LoVo (cell line): ENCODE measurements around the gene CEP120.
"Not testable (repeated sequence)": the region's sequence is repeated elsewhere in the genome, so short reads cannot be mapped to it uniquely, and the experiment has no call there.

Experiments
- DNase-seq: peaks from one replicate; pipeline ENCODE4 v3.0.0-alpha.2; 2016; ENCODE audit warnings: low spot score

CEP120 gene

DNA sequence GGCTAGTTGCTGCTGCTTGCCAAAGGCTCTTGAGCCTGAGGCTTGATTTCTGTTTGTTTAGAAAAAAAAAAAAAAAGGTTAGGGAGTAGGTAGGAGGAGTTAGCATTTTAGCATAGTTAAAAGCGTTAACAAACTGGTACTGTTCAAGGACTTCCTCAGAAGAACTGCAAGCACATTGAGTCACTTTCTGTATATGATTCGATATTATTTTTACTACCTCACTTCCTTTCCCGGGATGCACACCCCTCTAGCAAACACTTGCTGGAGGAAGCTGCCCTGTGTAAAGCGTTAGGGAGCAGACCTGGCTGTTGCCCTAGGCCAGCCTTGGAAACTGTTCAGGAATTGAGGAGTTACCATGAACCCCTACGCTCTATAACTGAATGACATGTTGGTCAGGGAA lies 15.7 kb upstream of the CEP120 start:
- no peak for DNase-seq

DNA sequence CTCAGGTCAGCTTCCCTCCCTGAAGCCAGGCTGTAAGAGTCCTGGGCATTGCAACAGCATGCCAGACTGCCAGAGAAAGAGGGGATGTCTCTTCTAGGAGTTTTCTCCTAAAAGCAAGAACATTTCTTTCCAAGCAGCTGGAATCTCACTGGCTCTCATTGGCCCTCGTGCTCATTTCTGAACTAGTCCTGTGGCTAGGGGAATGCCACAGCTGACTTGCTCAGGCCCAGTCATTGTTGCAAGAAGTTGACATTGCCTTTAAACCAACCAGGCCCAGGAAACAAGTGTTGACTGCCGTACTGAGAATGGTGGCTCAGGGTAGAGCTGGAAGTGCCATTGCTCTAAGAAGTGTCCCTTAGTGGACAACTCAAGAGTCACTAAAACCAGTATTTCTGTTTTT lies 15.0 kb upstream of the CEP120 start:
- DNase-seq: no peak

DNA sequence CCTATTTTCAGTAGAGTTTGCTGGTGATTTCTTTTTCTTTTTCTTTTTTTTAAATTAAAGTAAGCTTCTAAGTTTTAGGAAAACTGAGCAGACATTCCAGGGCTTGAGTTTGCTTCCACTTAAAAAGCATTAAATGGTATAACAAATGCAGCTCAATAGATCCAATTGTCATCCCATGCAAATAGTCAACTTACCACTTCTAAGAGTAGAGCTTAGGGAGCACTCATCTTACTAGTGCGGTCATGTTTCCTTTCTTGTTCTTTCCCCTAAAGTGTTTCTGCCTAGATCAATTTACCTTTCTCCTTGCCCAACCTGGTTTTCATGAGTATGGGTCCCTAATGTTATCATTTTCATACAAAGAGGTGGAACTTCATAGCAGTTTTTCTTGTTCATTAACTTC lies 13.0 kb upstream of the CEP120 start:
- DNase-seq: no peak

GRCh38 chr5:123434796-123435195 lies 11.6 kb upstream of the CEP120 start:
- no peak for DNase-seq

GRCh38 chr5:123433596-123433995 lies 10.4 kb upstream of the CEP120 start:
- DNase-seq: no peak

GRCh38 chr5:123430441-123430840 lies 7.2 kb upstream of the CEP120 start:
- not testable (repeated sequence) for DNase-seq

DNA sequence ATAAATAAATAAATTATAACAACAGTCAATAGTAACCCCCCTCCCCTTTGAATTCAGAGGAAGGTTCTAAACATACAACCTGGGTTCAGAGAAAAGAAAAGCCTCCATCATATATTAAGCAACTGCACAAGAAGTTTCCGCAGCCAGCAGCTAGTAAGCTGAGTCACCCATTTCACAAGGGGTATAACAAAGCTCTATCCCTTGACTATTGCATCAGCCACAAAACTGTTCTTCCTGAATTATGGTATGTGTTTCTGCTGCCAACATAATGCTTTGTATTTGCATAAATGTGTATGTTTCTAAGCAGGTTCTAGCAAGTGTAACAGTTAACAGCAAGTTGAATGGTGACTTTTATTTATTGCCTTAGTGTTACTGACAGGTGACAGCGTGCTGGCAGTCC lies 6.8 kb upstream of the CEP120 start:
- peak; percentile 66 for DNase-seq

GRCh38 chr5:123429221-123429954 lies 6.2 kb upstream of the CEP120 start:
- DNase-seq: no peak

DNA sequence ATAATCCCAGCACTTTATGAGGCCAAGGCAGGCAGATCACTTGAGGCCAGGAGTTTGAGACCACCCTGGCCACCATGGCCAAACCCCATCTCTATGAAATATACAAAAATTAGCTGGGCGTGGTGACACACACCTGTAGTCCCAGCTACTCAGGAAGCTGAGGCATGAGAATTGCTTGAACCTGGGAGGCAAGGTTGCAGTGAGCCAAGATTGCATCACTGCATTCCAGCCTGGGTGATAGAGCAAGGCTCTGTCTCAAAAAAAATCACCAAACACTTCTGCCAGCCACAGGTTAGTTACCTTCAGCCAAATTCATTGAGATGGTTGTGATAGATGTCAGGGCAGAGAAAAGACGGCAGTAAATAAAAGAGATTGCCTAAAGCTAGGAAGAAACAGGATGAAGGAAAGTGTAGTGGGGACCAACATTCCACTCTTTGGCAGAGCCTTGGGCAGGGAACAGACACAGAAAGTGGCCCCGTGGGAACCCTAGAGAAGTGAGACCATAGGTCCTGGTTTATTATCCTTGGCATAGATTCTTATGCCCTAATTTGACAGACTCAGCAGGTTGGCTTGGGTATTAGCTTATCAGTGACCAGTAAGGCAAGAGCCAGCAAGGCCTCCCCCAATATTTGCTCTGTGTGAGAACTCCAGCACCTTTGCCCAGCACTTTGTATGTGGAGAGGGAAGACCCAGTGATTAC lies 5.5 kb upstream of the CEP120 start:
- DNase-seq: no peak

DNA sequence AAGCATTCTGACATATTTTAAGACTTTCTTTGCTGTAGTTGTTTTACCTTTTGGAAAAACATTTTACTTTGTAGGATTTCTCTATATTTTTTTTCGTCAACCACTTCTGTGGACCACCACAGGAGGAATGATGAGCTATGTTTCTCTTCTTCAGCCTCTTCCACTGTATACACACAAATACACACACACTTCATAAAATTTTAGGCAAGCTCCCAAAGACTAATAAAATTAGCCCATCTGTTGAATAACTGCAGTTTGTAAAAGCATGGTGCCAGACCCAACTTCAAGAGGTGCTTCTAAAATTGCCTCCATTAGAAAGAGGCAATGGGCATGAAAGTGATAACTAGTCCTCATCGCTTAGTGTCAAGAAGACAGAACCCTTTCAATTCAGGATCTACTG lies 4.1 kb upstream of the CEP120 start:
- no peak for DNase-seq

DNA sequence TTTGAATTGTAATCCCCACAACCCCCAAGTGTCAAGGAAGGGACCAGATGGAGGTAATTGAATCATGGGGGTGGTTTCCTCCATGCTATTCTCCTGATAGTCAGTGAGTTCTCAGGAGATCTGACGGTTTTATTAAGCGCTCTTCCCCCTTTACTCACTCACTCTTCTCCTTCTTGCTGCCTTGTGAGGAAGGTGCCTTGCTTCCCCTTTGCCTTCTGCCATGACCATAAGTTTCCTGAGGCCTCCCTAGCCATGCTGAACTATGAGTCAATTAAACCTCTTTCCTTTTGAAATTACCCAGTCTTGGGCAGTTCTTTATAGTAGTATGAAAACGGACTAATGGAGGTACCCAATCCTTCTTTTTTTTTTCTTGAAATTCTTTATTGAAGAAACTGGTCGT lies 2.2 kb upstream of the CEP120 start:
- no peak for DNase-seq

- peak; percentile 34 for DNase-seq
Observed at GRCh38 chr5:123422433-123423277, 548 bp downstream of the CEP120 start.

DNA sequence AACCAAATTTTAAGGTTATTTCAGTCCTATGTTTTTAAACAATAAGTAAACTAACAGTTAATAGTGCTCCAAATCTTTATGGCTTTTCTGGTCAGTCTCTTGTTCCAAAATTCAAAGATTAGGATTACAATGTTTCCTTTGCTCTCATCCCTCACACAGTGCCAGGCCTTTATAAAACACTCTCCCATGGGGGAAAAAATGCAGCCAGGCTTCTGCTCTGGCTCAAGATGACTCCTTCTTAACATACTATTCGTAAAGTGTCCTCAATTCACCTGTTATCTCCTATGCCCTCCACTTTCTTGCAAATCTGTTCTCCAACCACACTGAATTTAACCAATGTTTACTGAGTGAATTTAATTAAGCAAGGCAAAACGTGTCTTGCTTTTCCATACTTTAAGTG lies 1.4 kb downstream of the CEP120 start:
- no peak for DNase-seq

- no peak for DNase-seq
Observed at GRCh38 chr5:123414974-123415373, 8.2 kb downstream of the CEP120 start.

- DNase-seq: no peak
Observed at GRCh38 chr5:123412206-123412605, 11.0 kb downstream of the CEP120 start.

DNA sequence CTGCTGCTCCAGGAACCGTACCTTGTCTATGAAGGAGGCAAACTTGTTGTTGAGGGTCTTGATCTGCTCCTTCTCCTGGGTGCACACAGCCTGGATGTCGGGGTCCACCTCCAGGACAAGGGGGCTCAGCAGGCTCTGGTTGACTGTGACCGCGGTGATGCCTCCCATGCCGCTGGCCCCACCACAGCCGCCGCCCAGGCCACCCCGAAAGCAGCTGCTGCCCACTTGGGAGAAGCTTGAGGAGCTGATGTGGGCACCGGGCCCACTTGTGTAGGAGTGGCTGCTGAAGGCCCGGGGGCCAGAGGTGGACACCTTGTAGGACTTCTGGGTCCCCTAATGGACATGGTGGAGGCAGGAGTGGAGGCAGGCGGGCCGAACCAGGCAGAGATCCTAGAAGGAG lies 21.2 kb downstream of the CEP120 start:
- not testable (repeated sequence) for DNase-seq

GRCh38 chr5:123401320-123401719 lies 21.9 kb downstream of the CEP120 start:
- no peak for DNase-seq

DNA sequence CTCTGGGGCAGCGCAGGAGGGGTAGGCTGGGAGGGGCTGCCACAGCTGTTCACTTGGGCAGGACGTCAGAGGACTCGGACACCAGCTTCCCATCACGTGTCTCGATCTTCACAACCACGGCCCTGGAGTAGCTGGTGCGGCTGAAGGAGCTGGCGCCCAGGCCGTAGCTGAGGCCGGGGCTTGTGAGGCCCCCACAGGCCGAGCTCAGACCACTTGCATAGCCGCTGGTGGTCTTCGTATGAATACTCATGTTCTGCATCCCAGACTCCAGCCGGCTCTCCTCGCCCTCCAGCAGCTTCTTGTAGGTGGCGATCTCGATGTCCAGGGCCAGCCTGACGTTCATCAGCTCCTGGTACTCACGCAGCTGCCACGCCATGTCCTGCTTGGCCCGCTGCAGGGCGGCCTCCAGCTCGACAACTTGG lies 22.3 kb downstream of the CEP120 start:
- DNase-seq: not testable (repeated sequence)

GRCh38 chr5:123398058-123398733 lies 25.0 kb downstream of the CEP120 start:
- DNase-seq: no peak

GRCh38 chr5:123397538-123397937 lies 25.7 kb downstream of the CEP120 start:
- DNase-seq: no peak

DNA sequence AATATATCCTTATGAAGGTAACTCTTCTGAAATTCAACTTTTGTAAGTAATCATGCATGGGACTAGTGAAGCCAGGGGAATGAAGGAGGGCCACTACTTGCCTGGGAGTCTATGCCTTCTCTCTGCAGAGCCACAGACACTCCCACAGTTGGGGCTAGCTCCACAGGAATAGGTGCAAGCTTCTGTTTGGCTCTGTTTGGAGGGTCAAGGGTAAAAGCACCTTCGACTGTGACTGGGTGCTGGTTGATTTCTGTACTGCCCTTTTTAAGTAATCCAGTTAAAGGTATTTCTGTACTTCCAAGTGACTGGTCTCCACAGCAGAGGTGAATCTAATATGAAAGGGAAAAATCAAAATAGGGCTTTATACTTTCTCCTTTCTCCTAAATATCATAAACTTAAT lies 32.2 kb downstream of the CEP120 start:
- no peak for DNase-seq

DNA sequence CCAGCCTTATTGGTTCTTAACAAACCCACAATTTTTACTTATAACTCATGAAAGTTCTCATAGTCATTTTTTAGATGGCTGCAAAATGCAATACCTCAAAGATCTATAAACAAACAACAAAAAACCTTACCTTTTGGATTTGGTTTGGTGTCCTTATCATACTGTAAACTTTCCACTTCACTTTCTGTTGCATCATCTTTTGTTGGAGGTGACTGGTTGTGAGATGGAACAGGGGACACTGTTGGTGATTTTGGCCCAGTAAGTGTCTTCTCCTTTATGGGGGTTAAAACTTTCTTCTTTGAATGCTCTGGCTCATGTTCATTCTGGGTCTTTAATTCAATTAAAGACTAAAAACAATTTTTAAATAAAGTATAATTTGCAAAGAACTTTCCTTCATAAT lies 33.4 kb downstream of the CEP120 start:
- no peak for DNase-seq
